A673 (cell line): Measurements from ENCODE around the gene LRRC8B.

Source experiments
- EZH2 ChIP-seq: fragments of 200-600 bp; sonication (generic); IDR thresholded peaks from 2 replicates; pipeline ENCODE4 v1.6.1; 2017; ENCODE audit warnings: borderline replicate concordance, low read depth, mild to moderate bottlenecking, mixed read lengths, antibody characterized with exemption, low read length; ENCODE audit not compliant: poor library complexity, severe bottlenecking
- TF ChIP-seq, protein P1 (sequence below): fragments of 300-800, 200-600 bp; sonication (generic); conservative IDR thresholded peaks from 2 replicates; pipeline ENCODE4 v1.5.1; 2017; ENCODE audit warnings: low read depth, mild to moderate bottlenecking, antibody characterized with exemption, low read length, moderate library complexity, mixed read lengths

DNA sequence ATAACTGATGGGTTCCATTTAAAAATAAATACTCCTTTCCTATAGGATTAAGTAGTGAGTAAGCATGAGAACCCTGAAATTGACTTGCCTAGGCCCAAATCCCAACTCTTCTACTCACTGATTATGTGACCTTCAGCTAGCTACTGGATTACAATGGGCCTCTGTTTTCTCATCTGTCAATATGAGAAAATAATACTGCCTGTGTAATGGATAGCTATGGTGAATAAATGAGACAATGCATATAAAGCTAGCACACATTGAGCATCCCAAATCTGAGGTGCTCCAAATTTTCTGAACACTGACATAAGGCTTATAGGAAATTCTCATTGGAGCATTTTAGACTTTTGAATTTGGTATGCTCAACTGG, 103.0 kb downstream of the LRRC8B start:
- TF ChIP-seq EZH2, result no peak
- TF ChIP-seq, protein P1, sequence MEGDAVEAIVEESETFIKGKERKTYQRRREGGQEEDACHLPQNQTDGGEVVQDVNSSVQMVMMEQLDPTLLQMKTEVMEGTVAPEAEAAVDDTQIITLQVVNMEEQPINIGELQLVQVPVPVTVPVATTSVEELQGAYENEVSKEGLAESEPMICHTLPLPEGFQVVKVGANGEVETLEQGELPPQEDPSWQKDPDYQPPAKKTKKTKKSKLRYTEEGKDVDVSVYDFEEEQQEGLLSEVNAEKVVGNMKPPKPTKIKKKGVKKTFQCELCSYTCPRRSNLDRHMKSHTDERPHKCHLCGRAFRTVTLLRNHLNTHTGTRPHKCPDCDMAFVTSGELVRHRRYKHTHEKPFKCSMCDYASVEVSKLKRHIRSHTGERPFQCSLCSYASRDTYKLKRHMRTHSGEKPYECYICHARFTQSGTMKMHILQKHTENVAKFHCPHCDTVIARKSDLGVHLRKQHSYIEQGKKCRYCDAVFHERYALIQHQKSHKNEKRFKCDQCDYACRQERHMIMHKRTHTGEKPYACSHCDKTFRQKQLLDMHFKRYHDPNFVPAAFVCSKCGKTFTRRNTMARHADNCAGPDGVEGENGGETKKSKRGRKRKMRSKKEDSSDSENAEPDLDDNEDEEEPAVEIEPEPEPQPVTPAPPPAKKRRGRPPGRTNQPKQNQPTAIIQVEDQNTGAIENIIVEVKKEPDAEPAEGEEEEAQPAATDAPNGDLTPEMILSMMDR, result no peak
